Measurements from ENCODE around the gene MYO3A. TPM values are rescaled to one million over a fixed set of nuclear protein-coding genes. Genes with fewer than 3 reads are reported as not detected.

MYO3A gene
- total and polyA plus RNA-seq, 7 donors, result 0.03 to 0.32 (median 0.04) TPM; not detected in 3

DNA sequence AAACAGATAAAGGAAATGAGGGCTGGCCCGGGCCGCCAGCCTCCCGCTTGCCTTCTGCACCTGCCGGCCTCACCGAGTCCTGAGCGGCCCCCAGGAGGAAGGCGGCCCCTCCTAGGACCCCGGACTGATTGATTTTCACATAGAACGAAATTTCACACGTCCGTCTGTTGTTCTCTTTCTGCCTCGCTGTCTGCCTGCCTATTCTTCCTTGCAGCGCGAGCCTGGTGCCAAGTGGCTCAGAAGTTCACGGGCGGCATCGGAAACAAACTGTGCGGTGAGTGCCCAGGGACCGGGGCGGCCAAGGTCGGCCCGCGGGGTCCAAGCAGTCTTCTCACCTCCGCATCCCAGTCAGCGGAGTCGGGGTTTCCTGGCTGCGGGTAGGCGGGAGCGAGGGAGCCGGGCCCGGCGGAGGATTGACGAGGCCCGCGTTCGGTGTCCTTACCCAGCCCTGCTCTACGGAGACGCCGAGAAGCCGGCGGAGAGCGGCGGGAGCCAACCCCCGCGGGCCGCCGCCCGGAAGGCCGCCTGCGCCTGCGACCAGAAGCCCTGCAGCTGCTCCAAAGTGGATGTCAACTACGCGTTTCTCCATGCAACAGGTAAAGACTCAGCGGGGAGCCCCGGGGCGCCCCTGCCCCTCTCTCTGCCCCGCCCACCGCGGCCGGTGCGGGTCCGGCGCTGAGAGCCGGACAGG is 283.5 kb downstream of the MYO3A start:
- Histone ChIP-seq H3K4me3 (no peak overlapping the region), H3K27ac (no peak overlapping the region), H3K36me3 (ENCODE audit: insufficient read depth in 1 of 2, low read depth in 1 of 2) (no peaks in the 10 kb centered on the region), H3K4me1 (no peaks in the 10 kb centered on the region), H3K27me3 (ENCODE audit: insufficient read depth in 3 of 3, low read length in 2 of 3) (peaks cover 14 to 89% (median 40%) of the 10 kb centered on the region in 3 donors), H3K9me3 (no peaks in the 10 kb centered on the region)
- ATAC-seq, result no peak
- TF ChIP-seq, protein P1, sequence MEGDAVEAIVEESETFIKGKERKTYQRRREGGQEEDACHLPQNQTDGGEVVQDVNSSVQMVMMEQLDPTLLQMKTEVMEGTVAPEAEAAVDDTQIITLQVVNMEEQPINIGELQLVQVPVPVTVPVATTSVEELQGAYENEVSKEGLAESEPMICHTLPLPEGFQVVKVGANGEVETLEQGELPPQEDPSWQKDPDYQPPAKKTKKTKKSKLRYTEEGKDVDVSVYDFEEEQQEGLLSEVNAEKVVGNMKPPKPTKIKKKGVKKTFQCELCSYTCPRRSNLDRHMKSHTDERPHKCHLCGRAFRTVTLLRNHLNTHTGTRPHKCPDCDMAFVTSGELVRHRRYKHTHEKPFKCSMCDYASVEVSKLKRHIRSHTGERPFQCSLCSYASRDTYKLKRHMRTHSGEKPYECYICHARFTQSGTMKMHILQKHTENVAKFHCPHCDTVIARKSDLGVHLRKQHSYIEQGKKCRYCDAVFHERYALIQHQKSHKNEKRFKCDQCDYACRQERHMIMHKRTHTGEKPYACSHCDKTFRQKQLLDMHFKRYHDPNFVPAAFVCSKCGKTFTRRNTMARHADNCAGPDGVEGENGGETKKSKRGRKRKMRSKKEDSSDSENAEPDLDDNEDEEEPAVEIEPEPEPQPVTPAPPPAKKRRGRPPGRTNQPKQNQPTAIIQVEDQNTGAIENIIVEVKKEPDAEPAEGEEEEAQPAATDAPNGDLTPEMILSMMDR (IDR thresholded peaks at IDR 0.05), result no peak
- DNase-seq, result no peak
- 1 to 2% (median 1%) methylated on average over 54 to 64 of the region's 64 CpGs for WGBS, 3 donors
- intact Hi-C loops (cut with DNase I), result no loop called here

DNA sequence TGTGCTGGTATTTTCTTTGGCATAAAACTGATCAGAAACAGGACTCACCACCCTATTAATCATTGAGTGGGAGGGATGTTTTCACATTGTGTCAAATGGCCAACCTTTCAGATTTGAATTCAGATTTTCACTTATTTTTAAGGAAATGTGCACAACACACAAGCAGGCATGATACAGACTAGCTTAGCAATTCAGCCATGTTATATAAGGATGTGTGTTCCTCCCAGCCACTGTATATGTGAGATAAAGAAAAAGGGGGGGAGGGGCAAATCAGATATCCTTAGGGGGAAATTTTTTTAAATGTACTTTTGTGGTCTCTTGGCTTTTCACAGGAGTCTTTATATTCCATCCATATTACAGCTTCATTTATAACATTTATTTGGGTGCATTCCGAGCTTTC is 285.6 kb downstream of the MYO3A start:
- H3K36me3 ChIP-seq (ENCODE audit: insufficient read depth in 1 of 2, low read depth in 1 of 2), result no peaks in the 10 kb centered on the region
- H3K4me3 ChIP-seq, result no peak overlapping the region
- H3K27me3 ChIP-seq (ENCODE audit: insufficient read depth in 3 of 3, low read length in 2 of 3), result peaks cover 11 to 72% (median 30%) of the 10 kb centered on the region in 3 donors
- intact Hi-C loops (cut with DNase I), result no loop called here
- DNase-seq, result no peak
- ATAC-seq, result no peak
- TF ChIP-seq, protein P1 (IDR thresholded peaks at IDR 0.05), result no peak
- WGBS, 3 donors, result 57 to 78% (median 59%) methylated on average over 1 of the region's 1 CpG
- H3K9me3 ChIP-seq, result no peaks in the 10 kb centered on the region
- no peaks in the 10 kb centered on the region for H3K4me1 ChIP-seq
- H3K27ac ChIP-seq, result no peak overlapping the region

DNA sequence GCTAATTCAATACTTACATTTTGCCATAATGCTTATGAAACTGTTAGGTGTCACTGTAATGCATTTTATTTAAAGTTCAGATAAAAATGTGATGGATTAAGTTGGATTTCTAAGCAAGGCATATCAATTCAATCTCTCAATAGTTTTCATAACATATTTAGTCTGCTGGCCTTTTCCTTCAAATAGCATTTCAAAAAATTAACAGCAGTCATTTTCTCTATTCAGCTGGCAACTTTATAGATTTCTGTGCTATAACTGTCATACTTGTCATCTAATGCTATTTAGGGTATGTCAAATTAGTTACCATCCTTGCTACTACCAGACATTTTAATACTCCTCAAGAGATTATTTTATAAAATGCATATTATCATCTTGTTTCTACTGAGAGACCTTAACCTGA is 286.9 kb downstream of the MYO3A start:
- Histone ChIP-seq H3K4me1 (no peaks in the 10 kb centered on the region), H3K27ac (no peak overlapping the region), H3K36me3 (ENCODE audit: insufficient read depth in 1 of 2, low read depth in 1 of 2) (no peaks in the 10 kb centered on the region), H3K27me3 (ENCODE audit: insufficient read depth in 3 of 3, low read length in 2 of 3) (peaks cover 9 to 60% (median 19%) of the 10 kb centered on the region in 3 donors), H3K4me3 (no peak overlapping the region), H3K9me3 (no peaks in the 10 kb centered on the region)
- TF ChIP-seq, protein P1 (IDR thresholded peaks at IDR 0.05), result no peak
- no peak for DNase-seq
- intact Hi-C loops (cut with DNase I), result no loop called here
- ATAC-seq, result no peak

DNA sequence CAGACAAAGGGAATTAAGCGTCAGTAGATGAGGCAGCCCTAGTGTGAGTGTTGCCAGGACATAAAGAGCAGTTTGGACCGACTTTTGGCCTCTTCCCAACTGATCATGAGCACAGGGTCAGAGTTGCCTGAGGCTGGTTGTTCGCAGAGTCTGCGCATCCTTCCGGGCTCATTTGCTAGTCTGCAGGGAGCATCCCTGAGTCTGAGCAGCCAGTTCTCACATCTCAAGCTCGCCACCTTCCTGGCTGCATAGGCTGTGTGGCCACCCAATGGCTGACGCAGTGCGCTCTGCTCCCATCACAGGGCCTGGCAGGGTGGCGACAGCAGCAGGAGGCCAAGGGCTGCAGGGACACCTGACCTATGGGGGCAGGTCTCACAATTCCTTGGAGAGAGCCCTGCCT is 287.5 kb downstream of the MYO3A start:
- Histone ChIP-seq H3K9me3 (no peaks in the 10 kb centered on the region), H3K4me1 (no peaks in the 10 kb centered on the region), H3K27me3 (ENCODE audit: insufficient read depth in 3 of 3, low read length in 2 of 3) (peaks cover 9 to 53% (median 19%) of the 10 kb centered on the region in 3 donors), H3K4me3 (no peak overlapping the region), H3K27ac (no peak overlapping the region), H3K36me3 (ENCODE audit: insufficient read depth in 1 of 2, low read depth in 1 of 2) (no peaks in the 10 kb centered on the region)
- TF ChIP-seq, protein P1 (IDR thresholded peaks at IDR 0.05), result no peak
- intact Hi-C loops (cut with DNase I), result no loop called here
- no peak for ATAC-seq
- DNase-seq, result no peak
- WGBS, 3 donors, result 15 to 23% (median 15%) methylated on average over 9 of the region's 9 CpGs

DNA sequence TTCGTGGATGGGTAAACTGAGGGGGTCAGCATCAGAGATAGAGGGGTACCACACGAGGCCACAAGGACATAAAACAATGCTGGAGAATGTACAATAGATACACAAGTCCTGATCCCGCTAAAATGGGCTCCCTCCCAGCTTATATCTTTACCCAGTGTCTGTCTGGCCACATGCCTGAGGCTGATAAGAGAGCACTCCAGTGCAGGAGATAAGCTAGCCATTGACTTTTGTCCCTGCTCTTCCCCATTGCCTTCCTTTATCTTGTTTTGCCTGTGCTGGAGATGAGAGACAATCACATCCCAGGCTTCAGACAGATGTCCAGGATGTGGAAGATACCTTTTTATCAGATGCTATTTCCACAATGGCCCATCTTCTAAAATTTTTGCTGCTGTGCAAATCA is 288.5 kb downstream of the MYO3A start:
- Histone ChIP-seq H3K27ac (no peak overlapping the region), H3K27me3 (ENCODE audit: insufficient read depth in 3 of 3, low read length in 2 of 3) (peaks cover 9 to 43% (median 14%) of the 10 kb centered on the region in 3 donors), H3K4me3 (no peak overlapping the region), H3K4me1 (no peaks in the 10 kb centered on the region), H3K9me3 (no peaks in the 10 kb centered on the region), H3K36me3 (ENCODE audit: insufficient read depth in 1 of 2, low read depth in 1 of 2) (no peaks in the 10 kb centered on the region)
- intact Hi-C loops (cut with DNase I), result no loop called here
- TF ChIP-seq, protein P1 (IDR thresholded peaks at IDR 0.05), result no peak
- no peak for ATAC-seq
- 53 to 60% (median 57%) methylated on average over 3 of the region's 3 CpGs for WGBS, 3 donors
- no peak for DNase-seq
